GM18858 (cell line): ENCODE results near the gene ZNF214.
"Not testable (repeated sequence)": the region's sequence is repeated elsewhere in the genome, so short reads cannot be mapped to it uniquely, and the experiment has no call there.

Experiments
- ATAC-seq: cut with Tn5 transposase; IDR thresholded peaks from one replicate; pipeline ENCODE4 v1.9.1; 2021; ENCODE audit not compliant: unreplicated experiment

The ZNF214 gene

DNA sequence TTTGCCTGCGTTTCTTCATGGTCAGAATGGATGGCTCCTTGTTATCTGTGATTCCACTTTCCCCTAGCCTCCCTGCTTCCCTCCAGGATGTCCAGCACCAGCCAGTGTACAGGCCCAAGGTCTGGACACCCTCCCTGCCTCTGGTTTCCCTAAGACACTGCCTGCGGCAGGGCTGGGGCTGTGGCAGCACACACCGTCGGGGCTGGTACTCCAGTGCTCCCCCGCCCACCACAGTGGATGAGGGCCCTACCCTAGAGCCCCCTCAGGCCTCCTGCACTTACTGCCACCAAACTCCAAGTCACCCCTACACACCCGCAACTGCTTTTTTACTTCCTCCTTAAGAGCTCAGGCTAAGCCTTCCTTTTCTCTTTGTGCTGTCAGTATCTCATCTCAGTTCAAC, 28.9 kb downstream of the ZNF214 start:
- no peak for ATAC-seq

DNA sequence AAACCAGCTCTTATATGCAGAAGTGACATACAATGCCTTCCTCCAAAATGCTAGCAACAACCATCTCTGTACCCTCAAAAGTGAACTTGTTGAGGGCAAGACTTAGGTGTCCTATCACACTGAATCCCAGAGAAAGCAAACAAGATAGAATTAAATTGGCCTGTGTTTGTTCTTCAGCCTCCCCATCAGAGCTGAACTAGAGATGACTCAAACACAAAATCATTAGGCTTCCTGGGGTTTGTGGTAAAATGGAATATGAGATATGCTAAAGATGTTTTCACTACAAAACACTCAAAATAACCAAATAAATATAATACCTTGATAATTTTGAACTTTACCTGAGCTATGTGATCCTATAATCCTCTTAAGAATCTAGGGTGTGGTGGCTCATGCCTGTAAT, 31.6 kb downstream of the ZNF214 start:
- ATAC-seq: no peak

DNA sequence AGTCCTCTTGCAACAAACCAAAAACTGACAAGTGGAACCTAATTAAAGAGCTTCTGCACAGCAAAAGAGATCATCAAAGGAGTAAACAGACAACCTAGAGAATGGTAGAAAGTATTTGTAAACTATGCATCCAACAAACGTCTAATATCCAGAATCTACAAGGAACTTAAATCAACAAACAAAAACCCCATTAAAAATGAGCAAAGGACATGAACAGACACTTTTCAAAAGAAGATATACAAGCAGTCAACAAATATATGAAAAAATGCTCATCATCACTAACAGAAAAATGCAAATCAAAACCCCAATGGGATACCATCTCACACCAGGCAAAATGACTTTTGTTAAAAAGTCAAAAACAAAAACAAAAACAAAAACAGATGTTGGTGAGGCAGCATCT, 33.7 kb downstream of the ZNF214 start:
- ATAC-seq: no peak

DNA sequence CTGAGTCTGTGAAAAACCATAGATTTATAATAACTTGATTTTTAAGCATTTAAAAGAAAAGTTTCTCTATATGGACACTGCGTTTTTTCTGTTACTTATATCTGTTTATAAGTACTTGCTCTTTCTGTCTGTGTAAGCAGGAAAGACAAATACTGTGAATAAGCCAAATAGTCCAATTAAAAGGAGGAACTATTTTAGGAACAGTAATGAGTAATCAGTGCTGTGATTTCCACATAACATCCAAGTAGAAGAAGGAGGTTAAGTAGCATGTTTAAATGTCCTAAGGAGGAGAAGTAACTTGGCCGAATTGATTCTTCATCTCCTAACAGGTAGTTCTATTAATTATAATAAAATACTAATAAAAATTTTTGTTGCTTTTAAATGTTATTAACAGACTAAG, 40.8 kb downstream of the ZNF214 start:
- ATAC-seq: no peak

DNA sequence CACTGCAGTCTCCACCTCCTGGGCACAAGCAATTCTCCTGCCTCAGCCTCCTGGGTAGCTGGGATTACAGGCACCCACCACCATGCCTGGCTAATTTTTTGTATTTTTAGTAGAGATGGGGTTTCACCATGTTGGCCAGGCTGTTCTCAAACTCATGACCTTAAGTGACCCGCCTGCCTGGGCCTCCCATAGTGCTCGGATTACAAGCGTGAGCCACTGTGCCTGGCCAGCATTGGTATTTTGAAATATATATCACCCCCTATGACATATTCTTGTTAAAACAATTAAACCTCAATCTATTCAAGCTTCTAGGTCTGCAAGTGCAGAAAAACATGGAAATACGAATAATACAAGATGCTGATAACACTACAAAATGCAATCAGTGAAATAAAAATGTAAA, 50.3 kb downstream of the ZNF214 start:
- ATAC-seq: not testable (repeated sequence)

DNA sequence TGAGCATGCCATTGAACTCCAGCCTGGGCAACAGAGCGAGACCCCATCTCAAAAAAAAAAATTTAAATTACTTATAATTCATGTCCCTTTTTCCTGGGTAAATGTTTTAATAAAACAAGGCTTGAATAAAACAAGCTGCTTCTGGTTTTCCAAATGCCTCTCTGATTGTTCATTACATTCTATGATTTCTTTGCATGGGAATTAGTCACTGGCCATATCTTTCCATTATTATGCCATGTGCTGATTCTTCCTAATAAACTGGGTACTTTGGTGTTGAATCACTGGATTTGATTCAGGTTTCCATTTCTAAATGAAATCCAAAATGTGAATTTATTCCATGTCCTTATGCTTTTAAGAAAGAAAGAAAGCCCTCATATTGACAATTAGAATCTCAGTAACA, 51.3 kb downstream of the ZNF214 start:
- ATAC-seq: no peak

DNA sequence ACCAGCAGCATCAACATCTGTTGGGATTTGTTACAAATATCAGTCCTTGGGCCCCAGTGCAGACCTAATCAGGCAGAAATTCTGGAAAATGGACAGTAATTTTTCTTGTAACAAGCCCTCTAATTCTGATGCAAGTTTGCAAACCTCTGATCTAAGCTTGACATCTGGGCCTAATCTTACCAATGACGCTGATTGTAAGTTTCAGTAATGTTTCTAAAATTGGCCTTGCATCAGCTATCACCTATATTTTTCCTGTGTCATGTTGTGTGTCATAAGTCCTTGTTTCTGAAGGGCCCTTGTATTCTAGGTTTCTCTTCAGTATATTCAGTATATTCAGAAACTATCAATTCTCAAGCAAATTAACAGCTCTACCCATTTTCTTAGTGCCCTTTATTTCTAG, 57.5 kb downstream of the ZNF214 start:
- ATAC-seq: peak; percentile 70

DNA sequence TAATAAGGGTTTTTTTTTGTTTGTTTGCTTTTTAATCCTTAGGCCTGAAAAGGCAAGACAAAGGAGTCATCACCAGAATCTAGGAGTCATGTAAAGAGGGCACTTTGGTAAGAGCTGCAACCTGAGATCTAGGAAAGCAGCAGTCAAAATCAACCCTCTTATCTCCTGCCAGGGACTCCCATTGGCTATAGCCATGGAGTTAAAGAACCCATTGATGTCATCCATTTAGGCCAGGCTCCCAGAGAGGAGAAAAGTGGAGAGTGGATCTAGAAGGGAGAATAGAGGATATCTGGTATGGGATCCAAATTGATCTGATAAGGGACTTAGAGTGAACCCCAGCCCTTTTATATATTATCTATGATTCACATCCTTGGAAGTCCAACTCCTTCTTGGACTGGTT, 58.0 kb downstream of the ZNF214 start:
- no peak for ATAC-seq

DNA sequence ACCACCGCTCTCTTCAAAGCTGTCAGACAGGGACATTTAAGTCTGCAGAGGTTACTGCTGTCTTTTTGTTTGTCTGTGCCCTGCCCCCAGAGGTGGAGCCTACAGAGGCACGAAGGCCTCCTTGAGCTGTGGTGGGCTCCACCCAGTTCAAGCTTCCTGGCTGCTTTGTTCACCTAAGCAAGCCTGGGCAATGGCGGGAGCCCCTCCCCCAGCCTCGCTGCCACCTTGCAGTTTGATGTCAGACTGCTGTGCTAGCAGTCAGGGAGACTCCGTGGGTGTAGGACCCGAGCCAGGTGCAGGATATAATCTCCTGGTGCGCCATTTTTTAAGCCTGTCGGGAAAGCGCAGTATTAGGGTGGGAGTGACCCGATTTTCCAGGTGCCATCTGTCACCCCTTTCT, 65.9 kb downstream of the ZNF214 start:
- not testable (repeated sequence) for ATAC-seq
